Measurements from ENCODE around the gene ABCC4. TPM values are rescaled to one million over a fixed set of nuclear protein-coding genes. Genes with fewer than 3 reads are reported as not detected.

ABCC4 gene
- total and polyA plus RNA-seq, 2 donors (not counting 1 experiment from before 2014, with no cell fraction given), result 1.8 to 7.1 TPM

DNA sequence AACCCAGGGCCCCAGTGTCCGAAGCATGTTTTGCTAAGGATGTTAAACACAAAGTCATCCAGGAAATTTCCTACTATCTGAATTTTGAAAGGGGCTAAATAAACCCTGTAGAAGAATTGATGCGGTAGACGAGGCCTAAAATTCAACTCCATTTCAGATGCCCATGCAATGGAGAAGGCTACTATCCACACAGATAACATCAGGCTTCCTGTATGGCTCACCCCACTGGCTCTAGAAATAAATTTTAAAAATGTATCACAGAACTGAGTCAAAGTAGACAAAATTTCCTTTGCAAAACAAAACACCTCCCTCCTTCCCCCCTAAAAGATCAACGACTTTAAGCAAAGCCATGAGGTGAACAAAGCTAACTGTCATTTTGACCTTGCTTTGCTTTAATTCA is 188.4 kb downstream of the ABCC4 start:
- POLR2A ChIA-PET, result no interaction called here
- TF ChIP-seq EZH2 (IDR thresholded peaks at IDR 0.05; ENCODE audit: borderline replicate concordance, insufficient read depth, low read depth, low read length, poor library complexity, severe bottlenecking), result no peak
- TF ChIP-seq, protein P1, sequence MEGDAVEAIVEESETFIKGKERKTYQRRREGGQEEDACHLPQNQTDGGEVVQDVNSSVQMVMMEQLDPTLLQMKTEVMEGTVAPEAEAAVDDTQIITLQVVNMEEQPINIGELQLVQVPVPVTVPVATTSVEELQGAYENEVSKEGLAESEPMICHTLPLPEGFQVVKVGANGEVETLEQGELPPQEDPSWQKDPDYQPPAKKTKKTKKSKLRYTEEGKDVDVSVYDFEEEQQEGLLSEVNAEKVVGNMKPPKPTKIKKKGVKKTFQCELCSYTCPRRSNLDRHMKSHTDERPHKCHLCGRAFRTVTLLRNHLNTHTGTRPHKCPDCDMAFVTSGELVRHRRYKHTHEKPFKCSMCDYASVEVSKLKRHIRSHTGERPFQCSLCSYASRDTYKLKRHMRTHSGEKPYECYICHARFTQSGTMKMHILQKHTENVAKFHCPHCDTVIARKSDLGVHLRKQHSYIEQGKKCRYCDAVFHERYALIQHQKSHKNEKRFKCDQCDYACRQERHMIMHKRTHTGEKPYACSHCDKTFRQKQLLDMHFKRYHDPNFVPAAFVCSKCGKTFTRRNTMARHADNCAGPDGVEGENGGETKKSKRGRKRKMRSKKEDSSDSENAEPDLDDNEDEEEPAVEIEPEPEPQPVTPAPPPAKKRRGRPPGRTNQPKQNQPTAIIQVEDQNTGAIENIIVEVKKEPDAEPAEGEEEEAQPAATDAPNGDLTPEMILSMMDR (IDR thresholded peaks at IDR 0.05), result no peak

DNA sequence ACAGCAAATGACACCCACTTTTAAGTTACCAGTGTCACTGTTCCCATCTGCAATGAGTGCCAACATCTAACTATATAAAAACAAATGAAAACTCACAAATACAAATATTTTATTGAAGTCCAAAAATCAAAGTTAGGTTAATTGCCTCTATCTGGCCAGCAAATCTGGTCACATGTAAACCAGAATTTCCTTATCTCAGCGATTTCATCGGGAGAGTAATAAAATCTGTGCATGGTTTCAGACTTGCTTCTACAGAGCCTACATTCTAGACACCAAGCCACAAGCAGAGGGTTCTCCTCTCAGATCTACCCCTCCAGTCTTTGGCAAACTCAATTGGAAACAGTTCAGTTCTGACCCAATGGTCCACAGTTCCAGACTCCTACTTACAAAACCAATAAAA is 189.6 kb downstream of the ABCC4 start:
- no peaks in the 10 kb centered on the region for H3K27me3 Mint-ChIP-seq

More for the DNA sequence above, 188.4 kb downstream of the ABCC4 start:
- H4K20me1 ChIP-seq (ENCODE audit: control insufficient read depth, insufficient read depth, low read length, poor library complexity, severe bottlenecking), result no peaks in the 10 kb centered on the region
- H2AFZ ChIP-seq (ENCODE audit: insufficient read depth, low read depth, low read length, poor library complexity, severe bottlenecking), result no peak overlapping the region
- DNase-seq (no peak), ATAC-seq (ENCODE audit: low read depth) (no peak)
- no peak overlapping the region for H3K4me3 ChIP-seq (ENCODE audit: control extremely low read depth in 1 of 5, extremely low read depth in 1 of 5, insufficient read depth in 1 of 5, low read depth in 2 of 5, low read length in 4 of 5)
- H3K4me1 Mint-ChIP-seq, result no peaks in the 10 kb centered on the region
- intact Hi-C loops (cut with micrococcal nuclease), result no loop called here
- H3K79me2 ChIP-seq (ENCODE audit: control insufficient read depth, insufficient read depth, low read length), result no peaks in the 10 kb centered on the region
- H3K4me3 Mint-ChIP-seq, result no peak overlapping the region
- H3K27me3 ChIP-seq (replicated peaks in 1 of 4; ENCODE audit: control extremely low read depth in 1 of 4, control insufficient read depth in 3 of 4, insufficient read depth in 4 of 4, low read length in 3 of 4), result no peaks in the 10 kb centered on the region
- H3K9me3 ChIP-seq (ENCODE audit: control extremely low read depth in 1 of 3, control insufficient read depth in 2 of 3, insufficient read depth in 1 of 3, low read length in 2 of 3), result peaks cover 0 to 4% (median 0%) of the 10 kb centered on the region in 3 donors
- H3K27ac Mint-ChIP-seq, result no peak overlapping the region
- no peaks in the 10 kb centered on the region for H3K36me3 ChIP-seq (replicated peaks in 1 of 2; ENCODE audit: control extremely low read depth in 1 of 2, control insufficient read depth in 1 of 2, extremely low read depth in 1 of 2, insufficient read depth in 2 of 2, low read length in 1 of 2)
- CTCF ChIA-PET, result no interaction called here
- H3K27me3 Mint-ChIP-seq, result no peaks in the 10 kb centered on the region
- H3K27ac ChIP-seq (ENCODE audit: low read length in 2 of 2), result no peak overlapping the region
- no peak overlapping the region for H3K9ac ChIP-seq (ENCODE audit: low read length)
- no peaks in the 10 kb centered on the region for H3K9me3 Mint-ChIP-seq (ENCODE audit: insufficient read depth)
- H3K4me2 ChIP-seq (replicated peaks; ENCODE audit: low read depth, low read length, poor library complexity, severe bottlenecking), result no peak overlapping the region
- WGBS (ENCODE audit: insufficient coverage), result 91% methylated on average over 1 of the region's 4 CpGs
- H3K4me1 ChIP-seq (ENCODE audit: control insufficient read depth in 2 of 2, insufficient read depth in 2 of 2, low read length in 2 of 2), result no peaks in the 10 kb centered on the region

More for the DNA sequence above, 189.6 kb downstream of the ABCC4 start:
- Mint-ChIP-seq H3K9me3 (ENCODE audit: insufficient read depth) (no peaks in the 10 kb centered on the region), H3K4me1 (no peaks in the 10 kb centered on the region), H3K27ac (no peak overlapping the region), H3K4me3 (no peak overlapping the region)
- Histone ChIP-seq H3K4me3 (ENCODE audit: control extremely low read depth in 1 of 5, extremely low read depth in 1 of 5, insufficient read depth in 1 of 5, low read depth in 2 of 5, low read length in 4 of 5) (no peak overlapping the region), H3K79me2 (ENCODE audit: control insufficient read depth, insufficient read depth, low read length) (no peaks in the 10 kb centered on the region), H3K4me2 (replicated peaks; ENCODE audit: low read depth, low read length, poor library complexity, severe bottlenecking) (no peak overlapping the region), H3K9me3 (ENCODE audit: control extremely low read depth in 1 of 3, control insufficient read depth in 2 of 3, insufficient read depth in 1 of 3, low read length in 2 of 3) (peaks cover 0 to 4% (median 0%) of the 10 kb centered on the region in 3 donors), H3K27me3 (replicated peaks in 1 of 4; ENCODE audit: control extremely low read depth in 1 of 4, control insufficient read depth in 3 of 4, insufficient read depth in 4 of 4, low read length in 3 of 4) (no peaks in the 10 kb centered on the region), H3K4me1 (ENCODE audit: control insufficient read depth in 2 of 2, insufficient read depth in 2 of 2, low read length in 2 of 2) (no peaks in the 10 kb centered on the region), H3K36me3 (replicated peaks in 1 of 2; ENCODE audit: control extremely low read depth in 1 of 2, control insufficient read depth in 1 of 2, extremely low read depth in 1 of 2, insufficient read depth in 2 of 2, low read length in 1 of 2) (no peaks in the 10 kb centered on the region), H3K9ac (ENCODE audit: low read length) (no peak overlapping the region), H3K27ac (ENCODE audit: low read length in 2 of 2) (no peak overlapping the region), H2AFZ (ENCODE audit: insufficient read depth, low read depth, low read length, poor library complexity, severe bottlenecking) (no peak overlapping the region), H4K20me1 (ENCODE audit: control insufficient read depth, insufficient read depth, low read length, poor library complexity, severe bottlenecking) (no peaks in the 10 kb centered on the region)
- POLR2A ChIA-PET, result no interaction called here
- WGBS (ENCODE audit: insufficient coverage), result 63% methylated on average over 2 of the region's 2 CpGs
- intact Hi-C loops (cut with micrococcal nuclease), result no loop called here
- DNase-seq (no peak), ATAC-seq (ENCODE audit: low read depth) (no peak)
- CTCF ChIA-PET, result no interaction called here
- TF ChIP-seq, protein P1 (IDR thresholded peaks at IDR 0.05), result no peak
- no peak for TF ChIP-seq EZH2 (IDR thresholded peaks at IDR 0.05; ENCODE audit: borderline replicate concordance, insufficient read depth, low read depth, low read length, poor library complexity, severe bottlenecking)
